Measurements from ENCODE around the gene SCNN1A.

The SCNN1A gene

DNA sequence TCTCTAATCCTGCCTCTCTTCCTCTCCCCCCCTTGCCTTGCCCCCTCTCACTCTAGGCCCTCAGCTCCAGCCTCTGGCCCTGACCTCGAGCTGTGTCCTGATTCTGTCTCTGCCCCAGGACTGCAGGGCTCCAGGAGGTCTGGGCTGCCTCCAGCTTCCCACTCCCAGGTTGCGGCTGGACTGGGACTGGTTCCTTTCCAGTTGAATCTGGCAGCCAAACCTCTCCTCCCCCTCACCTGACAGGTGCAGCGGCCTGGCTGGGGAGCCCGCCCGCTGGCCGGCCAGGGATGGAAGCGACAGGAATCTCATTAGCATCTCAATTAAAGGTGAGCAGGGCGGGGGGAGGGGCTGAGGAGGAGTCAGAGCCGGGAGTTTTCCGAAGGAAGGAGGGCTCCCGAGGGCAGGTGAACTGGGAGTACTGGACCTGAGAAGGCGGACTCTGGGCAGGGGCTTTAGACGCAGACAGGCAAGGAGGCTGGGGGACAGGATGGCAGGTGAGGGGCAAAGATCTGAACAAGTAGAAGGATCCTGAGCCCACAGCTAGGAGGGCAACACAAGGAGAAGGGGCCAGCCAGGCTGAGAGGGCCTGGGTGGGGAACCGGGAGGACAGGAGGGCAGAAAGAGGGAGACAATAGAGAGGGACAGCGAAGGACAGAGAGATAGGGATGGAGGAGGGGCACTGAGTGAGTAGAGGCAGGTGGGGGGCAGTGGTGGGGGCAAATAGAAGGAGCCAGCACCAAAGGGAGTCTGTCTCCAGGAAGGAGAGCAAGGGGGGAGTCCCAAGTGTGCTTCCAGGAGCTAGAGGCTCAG is at the start of gene SCNN1A:
SCNN1A (minus strand) TSS at position 295 of the 810 bp plus-strand sequence. CDS start 780 bp downstream, outside the sequence.
- TF ChIP-seq, protein P1, sequence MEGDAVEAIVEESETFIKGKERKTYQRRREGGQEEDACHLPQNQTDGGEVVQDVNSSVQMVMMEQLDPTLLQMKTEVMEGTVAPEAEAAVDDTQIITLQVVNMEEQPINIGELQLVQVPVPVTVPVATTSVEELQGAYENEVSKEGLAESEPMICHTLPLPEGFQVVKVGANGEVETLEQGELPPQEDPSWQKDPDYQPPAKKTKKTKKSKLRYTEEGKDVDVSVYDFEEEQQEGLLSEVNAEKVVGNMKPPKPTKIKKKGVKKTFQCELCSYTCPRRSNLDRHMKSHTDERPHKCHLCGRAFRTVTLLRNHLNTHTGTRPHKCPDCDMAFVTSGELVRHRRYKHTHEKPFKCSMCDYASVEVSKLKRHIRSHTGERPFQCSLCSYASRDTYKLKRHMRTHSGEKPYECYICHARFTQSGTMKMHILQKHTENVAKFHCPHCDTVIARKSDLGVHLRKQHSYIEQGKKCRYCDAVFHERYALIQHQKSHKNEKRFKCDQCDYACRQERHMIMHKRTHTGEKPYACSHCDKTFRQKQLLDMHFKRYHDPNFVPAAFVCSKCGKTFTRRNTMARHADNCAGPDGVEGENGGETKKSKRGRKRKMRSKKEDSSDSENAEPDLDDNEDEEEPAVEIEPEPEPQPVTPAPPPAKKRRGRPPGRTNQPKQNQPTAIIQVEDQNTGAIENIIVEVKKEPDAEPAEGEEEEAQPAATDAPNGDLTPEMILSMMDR (conservative IDR thresholded peaks at IDR 0.05; ENCODE audit: low read depth): no peak
- peak; percentile 80 for DNase-seq (ENCODE audit: low spot score)
- CTCF ChIA-PET: interaction anchor here (1.0 to 1.2 kb wide), 2 partner anchors 12 to 90 kb away, joined by 6 to 7 read pairs; no protein-coding TSS in a partner anchor
- peak within 1 kb of the TSS; percentile 99 for H3K27ac ChIP-seq
- POLR2A ChIA-PET (ENCODE audit: low non-redundant PET): interaction anchor here (0.6 to 1.9 kb wide), 4 partner anchors 8 to 231 kb away, joined by 3 to 8 read pairs (median 3); partner anchors contain the start of gene LTBR

DNA sequence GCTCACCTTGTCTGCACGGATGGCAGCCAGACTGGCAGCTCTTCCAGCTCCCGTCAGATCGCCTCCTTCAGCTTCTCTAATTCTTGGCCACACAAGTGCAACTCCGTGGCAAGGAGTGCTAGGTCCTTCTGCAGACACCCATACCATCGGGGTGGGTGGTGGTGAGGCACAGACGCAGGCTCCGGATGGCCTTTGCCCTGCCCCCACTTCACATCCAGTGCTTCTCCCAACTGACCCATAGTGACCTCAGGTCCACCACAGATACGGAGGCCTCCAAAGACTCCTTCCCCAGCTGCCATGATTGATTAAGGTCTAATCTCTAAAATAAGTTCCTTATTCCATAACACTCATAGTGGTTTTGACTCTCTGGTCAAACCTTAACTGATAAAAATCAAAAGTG is 49.5 kb upstream of the SCNN1A start:
- POLR2A ChIA-PET (ENCODE audit: low non-redundant PET): no interaction called here
- DNase-seq (ENCODE audit: low spot score): no peak
- no peak overlapping the region for H3K27ac ChIP-seq
- TF ChIP-seq, protein P1 (conservative IDR thresholded peaks at IDR 0.05; ENCODE audit: low read depth): no peak
- CTCF ChIA-PET: interaction anchor here (0.8 to 3.2 kb wide), 2 partner anchors 38 to 41 kb away, joined by 10 to 29 read pairs; no protein-coding TSS in a partner anchor

DNA sequence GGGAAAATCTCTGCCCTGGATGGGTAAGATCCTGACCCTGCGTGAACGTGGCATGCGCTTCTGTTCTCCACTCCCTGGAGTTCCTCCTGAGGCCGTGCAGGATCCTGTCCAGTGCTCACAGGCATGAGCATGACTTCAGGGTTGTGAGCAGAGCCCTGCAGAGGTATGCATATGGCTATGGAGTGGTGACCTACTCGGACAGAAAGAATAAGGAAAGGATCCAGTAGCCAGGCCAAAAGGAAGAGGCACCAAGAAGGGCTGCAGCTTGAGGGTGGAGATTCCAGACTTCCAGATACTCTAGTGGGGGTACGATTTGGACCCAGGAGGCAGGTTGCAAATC is 48.6 kb upstream of the SCNN1A start:
- DNase-seq (ENCODE audit: low spot score): no peak
- TF ChIP-seq, protein P1 (conservative IDR thresholded peaks at IDR 0.05; ENCODE audit: low read depth): no peak
- POLR2A ChIA-PET (ENCODE audit: low non-redundant PET): no interaction called here
- CTCF ChIA-PET: interaction anchor here (0.6 to 3.2 kb wide), 10 partner anchors 14 to 42 kb away, joined by 3 to 29 read pairs (median 3); partner anchors contain the start of gene TAPBPL
- H3K27ac ChIP-seq: no peak overlapping the region

DNA sequence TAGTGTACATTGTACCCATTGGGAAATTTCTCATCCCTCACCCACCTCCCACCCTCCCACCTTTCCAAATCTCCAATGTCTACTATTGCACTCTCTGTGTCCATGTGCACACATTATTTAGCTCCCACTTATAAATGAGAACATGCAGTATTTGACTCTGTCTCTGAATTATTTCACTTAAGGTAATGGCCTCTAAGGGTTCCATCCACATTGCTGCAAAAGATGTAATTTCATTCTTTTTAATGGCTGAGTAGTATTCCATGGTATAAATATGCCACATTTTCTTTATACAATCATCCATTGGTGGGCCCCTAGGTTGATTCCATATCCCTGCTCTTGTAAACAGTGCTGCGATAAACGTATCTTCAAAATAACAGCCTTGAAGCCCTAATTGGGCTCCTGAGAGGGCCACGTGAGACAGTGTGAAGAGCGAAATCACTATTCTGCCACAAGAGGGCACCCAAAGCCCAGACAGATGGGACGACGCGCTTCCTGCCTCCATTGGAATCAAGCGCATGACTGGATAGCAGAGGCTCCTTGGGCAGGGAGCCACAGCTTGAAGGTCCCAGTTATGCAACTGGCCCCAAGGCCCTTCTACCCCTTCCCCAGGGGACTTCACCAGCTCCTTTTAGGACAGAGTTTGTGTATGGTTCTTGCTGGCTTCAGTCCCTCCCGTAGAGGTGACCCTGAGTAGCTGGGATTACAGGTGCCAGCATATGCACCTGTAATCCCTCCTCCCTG is 48.1 kb upstream of the SCNN1A start:
- H3K27ac ChIP-seq: no peak overlapping the region
- ChIA-PET POLR2A (ENCODE audit: low non-redundant PET) (no interaction called here), CTCF (interaction anchor here (0.6 to 3.2 kb wide), 11 partner anchors 14 to 62 kb away, joined by 3 to 29 read pairs (median 3); partner anchors contain the start of gene TAPBPL)
- TF ChIP-seq, protein P1 (conservative IDR thresholded peaks at IDR 0.05; ENCODE audit: low read depth): peak; percentile 69
- DNase-seq (ENCODE audit: low spot score): peak; percentile 76

DNA sequence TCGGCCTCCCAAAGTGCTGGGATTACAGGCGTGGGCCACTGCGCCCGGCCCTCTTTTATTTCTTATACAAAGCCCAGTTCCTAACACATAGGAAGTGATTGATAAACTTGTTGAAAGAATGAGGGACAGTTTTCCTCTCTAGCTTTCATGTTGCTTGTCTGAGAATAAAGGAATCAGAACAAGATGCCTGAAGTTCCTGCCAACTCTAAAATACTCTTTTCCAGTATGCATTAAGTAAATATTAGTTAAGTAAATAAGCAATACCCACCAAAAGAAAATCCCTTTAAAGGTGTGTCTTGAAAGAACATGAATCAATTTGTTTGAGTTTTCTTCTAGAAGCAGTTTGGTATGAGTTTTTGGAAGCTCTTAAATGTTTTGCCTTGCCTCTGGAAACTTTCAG is 45.0 kb upstream of the SCNN1A start:
- H3K27ac ChIP-seq: no peak overlapping the region
- ChIA-PET POLR2A (ENCODE audit: low non-redundant PET) (interaction anchor here (0.7 kb wide), 1 partner anchor 264 kb away, joined by 4 read pairs; no protein-coding TSS in a partner anchor), CTCF (no interaction called here)
- no peak for DNase-seq (ENCODE audit: low spot score)
- TF ChIP-seq, protein P1 (conservative IDR thresholded peaks at IDR 0.05; ENCODE audit: low read depth): no peak

DNA sequence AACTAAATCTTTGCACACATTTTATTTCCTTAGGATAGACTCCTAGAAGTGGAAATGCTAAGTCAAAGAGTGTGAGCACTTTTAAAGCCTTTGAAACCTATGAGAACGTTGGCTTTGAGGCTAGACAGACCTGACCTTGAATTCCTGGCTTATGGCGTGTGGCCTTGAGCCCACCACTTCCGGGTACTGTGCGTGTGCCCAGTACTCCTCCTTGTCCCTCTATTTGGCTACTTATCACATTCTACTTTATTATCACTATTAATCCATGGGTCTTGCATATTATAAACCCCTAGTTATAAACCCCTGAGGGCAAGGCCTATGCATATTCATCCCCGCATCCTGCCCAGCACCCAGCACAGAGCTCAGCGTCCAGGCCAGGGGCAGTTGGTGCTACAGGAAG is 43.4 kb upstream of the SCNN1A start:
- ChIA-PET POLR2A (ENCODE audit: low non-redundant PET) (interaction anchor here (1.0 kb wide), 1 partner anchor 52 kb away, joined by 3 read pairs; the partner anchor contains the start of gene VAMP1), CTCF (no interaction called here)
- H3K27ac ChIP-seq: no peak overlapping the region
- DNase-seq (ENCODE audit: low spot score): no peak
- TF ChIP-seq, protein P1 (conservative IDR thresholded peaks at IDR 0.05; ENCODE audit: low read depth): no peak
